HUES64 (cell line): ENCODE results near the gene MID1IP1.
A peak's percentile ranks its signal among the peaks of the same experiment; 100 is the strongest.

Experiments used
- H3K27ac ChIP-seq: 2 replicates; pipeline ENCODE4 v1.7.0; 2013; ENCODE audit warnings: low read depth, low read length, inconsistent platforms
- H3K27me3 ChIP-seq: 2 replicates; pipeline ENCODE4 v1.6.1; 2013; ENCODE audit warnings: mild to moderate bottlenecking, low read length; ENCODE audit not compliant: insufficient read depth
- H3K36me3 ChIP-seq: 2 replicates; pipeline ENCODE4 v1.6.1; 2013; ENCODE audit warnings: mild to moderate bottlenecking, low read length; ENCODE audit not compliant: insufficient read depth
- H3K4me1 ChIP-seq: 2 replicates; pipeline ENCODE4 v1.6.1; 2013; ENCODE audit warnings: mild to moderate bottlenecking, low read length, moderate library complexity; ENCODE audit not compliant: insufficient read depth
- H3K4me3 ChIP-seq: 2 replicates; pipeline ENCODE4 v1.5.1; 2013; ENCODE audit warnings: mild to moderate bottlenecking, low read length, moderate library complexity
- H3K9ac ChIP-seq: 2 replicates; pipeline ENCODE4 v1.6.1; 2013; ENCODE audit warnings: mild to moderate bottlenecking, low read depth, low read length
- H3K9me3 ChIP-seq: 2 replicates; pipeline ENCODE4 v1.6.1; 2013; ENCODE audit warnings: low read depth, low read length; ENCODE audit not compliant: insufficient read depth
- WGBS: fragments of 150-250, 120-280 bp; methylation state at CpG from one replicate; pipeline ENCODE4 v1.1.7; 2013; ENCODE audit warnings: missing lambda C conversion rate; 5-methylcytosine and 5-hydroxymethylcytosine counted together

Gene MID1IP1

GRCh38 chrX:38803243-38803587, 2.0 kb downstream of the MID1IP1 start:
- 4% methylated on average over 2 of the region's 3 CpGs for whole genome bisulfite sequencing

GRCh38 chrX:38803588-38804431, 2.6 kb downstream of the MID1IP1 start:
- Histone ChIP-seq H3K9me3 (no peaks in the 10 kb centered on the region), H3K27ac (peak overlapping the region; percentile 89), H3K9ac (peak overlapping the region; percentile 98)

More at GRCh38 chrX:38803243-38803587, 2.0 kb downstream of the MID1IP1 start:
- Histone ChIP-seq H3K27me3 (no peaks in the 10 kb centered on the region), H3K36me3 (peaks cover 16% of the 10 kb centered on the region), H3K4me1 (peaks cover 23% of the 10 kb centered on the region), H3K9ac (peak overlapping the region; percentile 96), H3K9me3 (no peaks in the 10 kb centered on the region), H3K4me3 (peak overlapping the region; percentile 96), H3K27ac (peak overlapping the region; percentile 89)

GRCh38 chrX:38804432-38804681, 3.1 kb downstream of the MID1IP1 start:
- WGBS, result 0% methylated on average over 18 of the region's 19 CpGs
- Histone ChIP-seq H3K4me1 (peaks cover 32% of the 10 kb centered on the region), H3K27me3 (no peaks in the 10 kb centered on the region), H3K27ac (peak overlapping the region; percentile 89), H3K4me3 (peak overlapping the region; percentile 96), H3K36me3 (peaks cover 16% of the 10 kb centered on the region), H3K9me3 (no peaks in the 10 kb centered on the region), H3K9ac (peak overlapping the region; percentile 98)

More at GRCh38 chrX:38803588-38804431, 2.6 kb downstream of the MID1IP1 start:
- H3K4me1 ChIP-seq, result peaks cover 27% of the 10 kb centered on the region
- peaks cover 16% of the 10 kb centered on the region for H3K36me3 ChIP-seq
- H3K4me3 ChIP-seq, result peak overlapping the region; percentile 96
- H3K27me3 ChIP-seq, result no peaks in the 10 kb centered on the region
- under 1% methylated on average over 64 of the region's 64 CpGs for WGBS

GRCh38 chrX:38804682-38805431, 3.6 kb downstream of the MID1IP1 start:
- H3K9ac ChIP-seq, result peak overlapping the region; percentile 98
- peak overlapping the region; percentile 89 for H3K27ac ChIP-seq
- no peaks in the 10 kb centered on the region for H3K27me3 ChIP-seq
- WGBS, result under 1% methylated on average over 66 of the region's 66 CpGs
- H3K9me3 ChIP-seq, result no peaks in the 10 kb centered on the region
- peak overlapping the region; percentile 96 for H3K4me3 ChIP-seq
- H3K4me1 ChIP-seq, result peaks cover 37% of the 10 kb centered on the region
- peaks cover 16% of the 10 kb centered on the region for H3K36me3 ChIP-seq

GRCh38 chrX:38805432-38806389, 4.5 kb downstream of the MID1IP1 start:
- peaks cover 16% of the 10 kb centered on the region for H3K36me3 ChIP-seq
- peak overlapping the region; percentile 96 for H3K4me3 ChIP-seq
- H3K9me3 ChIP-seq, result no peaks in the 10 kb centered on the region
- peak overlapping the region; percentile 89 for H3K27ac ChIP-seq
- H3K9ac ChIP-seq, result peak overlapping the region; percentile 98
- H3K4me1 ChIP-seq, result peaks cover 38% of the 10 kb centered on the region
- WGBS, result 1% methylated on average over 34 of the region's 41 CpGs
- no peaks in the 10 kb centered on the region for H3K27me3 ChIP-seq

- Histone ChIP-seq H3K9ac (peak overlapping the region; percentile 98; the same call in 1 of the 2 replicates), H3K36me3 (peaks cover 16% of the 10 kb centered on the region), H3K27me3 (no peaks in the 10 kb centered on the region), H3K9me3 (no peaks in the 10 kb centered on the region), H3K27ac (peak overlapping the region; percentile 89; the same call in 1 of the 2 replicates), H3K4me3 (peak overlapping the region; percentile 96), H3K4me1 (peaks cover 38% of the 10 kb centered on the region)
- WGBS, result 53% methylated on average over 6 of the region's 7 CpGs
Measured at GRCh38 chrX:38806875-38807621, 5.8 kb downstream of the MID1IP1 start.

- Histone ChIP-seq H3K9ac (no peak overlapping the region), H3K36me3 (peaks cover 16% of the 10 kb centered on the region), H3K27ac (peak overlapping the region; percentile 89; the same call in 1 of the 2 replicates), H3K27me3 (no peaks in the 10 kb centered on the region), H3K4me1 (peaks cover 38% of the 10 kb centered on the region), H3K9me3 (no peaks in the 10 kb centered on the region), H3K4me3 (peak overlapping the region; percentile 96)
Measured at GRCh38 chrX:38807873-38808272, 6.6 kb downstream of the MID1IP1 start.

GRCh38 chrX:38811515-38812243, 10.4 kb downstream of the MID1IP1 start:
- Histone ChIP-seq H3K9me3 (no peaks in the 10 kb centered on the region), H3K4me1 (peaks cover 34% of the 10 kb centered on the region), H3K36me3 (peaks cover 4% of the 10 kb centered on the region; the same call in 1 of the 2 replicates), H3K27ac (no peak overlapping the region), H3K27me3 (no peaks in the 10 kb centered on the region), H3K4me3 (no peak overlapping the region), H3K9ac (no peak overlapping the region)
- WGBS, result 80% methylated on average over 1 of the region's 3 CpGs

- WGBS, result over 99% methylated on average over 3 of the region's 3 CpGs
- H3K27ac ChIP-seq, result no peak overlapping the region
- no peaks in the 10 kb centered on the region for H3K9me3 ChIP-seq
- no peak overlapping the region for H3K4me3 ChIP-seq
- no peaks in the 10 kb centered on the region for H3K36me3 ChIP-seq
- no peaks in the 10 kb centered on the region for H3K27me3 ChIP-seq
- peaks cover 12% of the 10 kb centered on the region; the same call in 1 of the 2 replicates for H3K4me1 ChIP-seq
- H3K9ac ChIP-seq, result no peak overlapping the region
Measured at GRCh38 chrX:38816155-38816554, 14.9 kb downstream of the MID1IP1 start.
